Measurements from ENCODE around the gene PPFIBP1. TPM values are rescaled to one million over a fixed set of nuclear protein-coding genes. Genes with fewer than 3 reads are reported as not detected.

Gene PPFIBP1
- total and polyA plus RNA-seq, 2 experiments from 2014 or later = 23.5 to 30.9 TPM

DNA sequence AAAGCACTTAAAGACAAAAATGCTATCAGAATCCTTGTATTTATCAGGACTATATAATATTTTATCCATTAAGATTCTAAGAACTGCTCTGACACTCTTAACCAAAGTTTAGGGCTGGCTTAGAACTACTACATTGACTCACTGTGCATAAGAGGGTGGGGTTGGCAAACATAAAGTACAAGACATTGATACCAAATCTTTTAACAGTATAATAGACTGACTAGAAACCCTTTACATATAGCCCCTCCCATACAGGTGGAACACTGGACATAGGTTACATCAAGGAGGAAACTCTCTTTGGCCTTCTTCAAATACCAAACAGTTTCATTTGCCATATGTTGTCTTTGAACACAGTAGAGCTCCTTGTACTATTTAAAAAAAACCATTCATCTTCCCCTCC lies 156.6 kb downstream of the PPFIBP1 start:
- no peak for DNase-seq (ENCODE audit: low read depth in 1 of 2, low spot score in 1 of 2)
- H3K4me3 ChIP-seq = no peak overlapping the region
- no peaks in the 10 kb centered on the region for H3K4me1 ChIP-seq (ENCODE audit: low read depth)
- TF ChIP-seq CTCF (IDR thresholded peaks at IDR 0.05; ENCODE audit: low read depth, low read length) = no peak
- peaks cover 23% of the 10 kb centered on the region for H3K36me3 ChIP-seq
- H3K27ac ChIP-seq = no peak overlapping the region
- H3K9me3 ChIP-seq (ENCODE audit: low read depth) = no peaks in the 10 kb centered on the region
- H3K27me3 ChIP-seq = no peaks in the 10 kb centered on the region

GRCh38 chr12:27682534-27682933 lies 158.5 kb downstream of the PPFIBP1 start:
- H3K4me1 ChIP-seq (ENCODE audit: low read depth) = no peaks in the 10 kb centered on the region
- H3K36me3 ChIP-seq = peaks cover 18% of the 10 kb centered on the region
- no peaks in the 10 kb centered on the region for H3K9me3 ChIP-seq (ENCODE audit: low read depth)
- no peak overlapping the region for H3K4me3 ChIP-seq
- TF ChIP-seq CTCF (IDR thresholded peaks at IDR 0.05; ENCODE audit: low read depth, low read length) = no peak
- DNase-seq (ENCODE audit: low read depth in 1 of 2, low spot score in 1 of 2) = peak in 1 of 2 donors; percentile 25
- H3K27me3 ChIP-seq = no peaks in the 10 kb centered on the region
- H3K27ac ChIP-seq = no peak overlapping the region

DNA sequence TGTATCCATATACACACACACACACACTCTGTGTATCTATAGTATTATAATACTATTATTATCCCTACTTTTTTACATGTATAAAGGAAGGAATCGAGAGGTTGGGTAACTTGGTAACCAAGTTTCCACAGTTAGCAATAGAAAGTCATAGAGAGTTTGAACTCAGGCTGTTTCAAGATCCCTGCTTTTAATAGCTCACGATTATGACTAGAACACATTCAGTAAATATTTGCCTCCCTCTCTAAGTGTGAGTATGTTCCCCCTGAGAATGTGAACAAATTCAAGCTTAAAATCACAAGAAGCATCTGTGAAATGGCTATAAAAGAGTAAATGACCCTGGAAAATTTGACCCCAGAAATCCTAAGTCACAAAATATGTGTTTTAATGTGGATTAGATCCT lies 161.3 kb downstream of the PPFIBP1 start:
- H3K4me3 ChIP-seq = no peak overlapping the region
- no peaks in the 10 kb centered on the region for H3K27me3 ChIP-seq
- no peaks in the 10 kb centered on the region for H3K4me1 ChIP-seq (ENCODE audit: low read depth)
- no peak for DNase-seq (ENCODE audit: low read depth in 1 of 2, low spot score in 1 of 2)
- no peak for TF ChIP-seq CTCF (IDR thresholded peaks at IDR 0.05; ENCODE audit: low read depth, low read length)
- H3K36me3 ChIP-seq = peaks cover 22% of the 10 kb centered on the region
- H3K27ac ChIP-seq = no peak overlapping the region
- no peaks in the 10 kb centered on the region for H3K9me3 ChIP-seq (ENCODE audit: low read depth)

DNA sequence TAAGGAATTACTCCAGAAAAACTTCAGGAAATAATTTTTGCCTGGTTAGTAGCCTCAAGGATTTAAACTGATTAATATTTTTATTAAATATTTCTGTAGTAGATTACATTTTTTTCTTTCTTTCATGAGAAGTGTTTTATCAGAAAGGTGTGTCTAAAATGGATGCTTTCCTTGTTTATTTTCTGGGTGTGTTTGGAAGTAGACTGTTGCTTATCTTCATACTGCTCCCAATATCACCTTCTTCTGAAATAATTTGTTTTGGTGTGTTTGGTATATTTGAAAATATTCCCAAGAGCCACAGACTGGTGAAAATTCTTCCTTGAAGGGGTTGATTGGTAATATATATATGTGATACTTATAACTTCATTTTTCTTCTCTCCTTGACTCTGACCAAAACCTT lies 162.1 kb downstream of the PPFIBP1 start:
- Histone ChIP-seq H3K4me3 (no peak overlapping the region), H3K36me3 (peaks cover 24% of the 10 kb centered on the region), H3K9me3 (ENCODE audit: low read depth) (no peaks in the 10 kb centered on the region), H3K27me3 (no peaks in the 10 kb centered on the region), H3K27ac (no peak overlapping the region), H3K4me1 (ENCODE audit: low read depth) (no peaks in the 10 kb centered on the region)
- no peak for TF ChIP-seq CTCF (IDR thresholded peaks at IDR 0.05; ENCODE audit: low read depth, low read length)
- no peak for DNase-seq (ENCODE audit: low read depth in 1 of 2, low spot score in 1 of 2)

- H3K4me1 ChIP-seq (ENCODE audit: low read depth) = no peaks in the 10 kb centered on the region
- H3K27me3 ChIP-seq = no peaks in the 10 kb centered on the region
- peaks cover 23% of the 10 kb centered on the region for H3K36me3 ChIP-seq
- no peak overlapping the region for H3K4me3 ChIP-seq
- H3K9me3 ChIP-seq (ENCODE audit: low read depth) = no peaks in the 10 kb centered on the region
- no peak for TF ChIP-seq CTCF (IDR thresholded peaks at IDR 0.05; ENCODE audit: low read depth, low read length)
- DNase-seq (ENCODE audit: low read depth in 1 of 2, low spot score in 1 of 2) = no peak
- no peak overlapping the region for H3K27ac ChIP-seq
These were observed 164.7 kb downstream of the PPFIBP1 start for GRCh38 chr12:27688671-27689070.

Measured in cardiac muscle cell (in vitro differentiated cells and primary cell).